Activated CD4-positive, alpha-beta T cell treated with anti-CD3 and anti-CD28 coated beads, Interleukin-2, Interleukin-6, amounts not matched to agents 100 ng/mL and 50 ng/mL, durations not matched to agents 16 hours and 8 hours (primary cell): ENCODE measurements around the gene HK1.

Source experiments
- DNase-seq: peaks from one replicate; pipeline ENCODE4 v3.0.0-alpha.2; 2020

The HK1 gene

GRCh38 chr10:69382382-69383117 lies 104.3 kb downstream of the HK1 start:
- no peak for DNase-seq

GRCh38 chr10:69383558-69383957 lies 105.3 kb downstream of the HK1 start:
- no peak for DNase-seq

- no peak for DNase-seq
These were observed 106.0 kb downstream of the HK1 start for GRCh38 chr10:69384320-69384719.

GRCh38 chr10:69385454-69386350 lies 107.4 kb downstream of the HK1 start:
- no peak for DNase-seq

GRCh38 chr10:69387500-69387899 lies 109.2 kb downstream of the HK1 start:
- no peak for DNase-seq

GRCh38 chr10:69388488-69388887 lies 110.2 kb downstream of the HK1 start:
- no peak for DNase-seq

- peak; percentile 18 for DNase-seq
These were observed 111.7 kb downstream of the HK1 start for GRCh38 chr10:69389827-69390490.

GRCh38 chr10:69391158-69391557 lies 112.9 kb downstream of the HK1 start:
- no peak for DNase-seq

- peak; percentile 90 for DNase-seq
These were observed 114.2 kb downstream of the HK1 start for GRCh38 chr10:69392481-69393000.

- no peak for DNase-seq
These were observed 115.7 kb downstream of the HK1 start for GRCh38 chr10:69394020-69394419.

GRCh38 chr10:69397972-69398371 lies 119.7 kb downstream of the HK1 start:
- no peak for DNase-seq

- no peak for DNase-seq
These were observed 120.2 kb downstream of the HK1 start for GRCh38 chr10:69398466-69398865.

GRCh38 chr10:69400936-69401335 lies 122.6 kb downstream of the HK1 start:
- no peak for DNase-seq

- DNase-seq, result no peak
These were observed 123.1 kb downstream of the HK1 start for GRCh38 chr10:69401416-69401815.

GRCh38 chr10:69402386-69402785 lies 124.1 kb downstream of the HK1 start:
- DNase-seq, result no peak

GRCh38 chr10:69403066-69403465 lies 124.8 kb downstream of the HK1 start:
- DNase-seq, result no peak

GRCh38 chr10:69403519-69403918 lies 125.2 kb downstream of the HK1 start:
- no peak for DNase-seq

- DNase-seq, result no peak
These were observed 126.5 kb downstream of the HK1 start for GRCh38 chr10:69404786-69405185.

- DNase-seq, result no peak
These were observed 126.9 kb downstream of the HK1 start for GRCh38 chr10:69405221-69405620.

- DNase-seq, result no peak
These were observed 128.1 kb downstream of the HK1 start for GRCh38 chr10:69406302-69406811.

GRCh38 chr10:69406816-69407580 lies 128.7 kb downstream of the HK1 start:
- no peak for DNase-seq

- DNase-seq, result peak; percentile 42
These were observed 129.5 kb downstream of the HK1 start for GRCh38 chr10:69407621-69408301.
